ENCODE results near the gene P3R3URF. TPM values are rescaled to one million over a fixed set of nuclear protein-coding genes. Genes with fewer than 3 reads are reported as not detected.

Gene P3R3URF
- total RNA-seq, 1 experiment from 2014 or later, result not detected

DNA sequence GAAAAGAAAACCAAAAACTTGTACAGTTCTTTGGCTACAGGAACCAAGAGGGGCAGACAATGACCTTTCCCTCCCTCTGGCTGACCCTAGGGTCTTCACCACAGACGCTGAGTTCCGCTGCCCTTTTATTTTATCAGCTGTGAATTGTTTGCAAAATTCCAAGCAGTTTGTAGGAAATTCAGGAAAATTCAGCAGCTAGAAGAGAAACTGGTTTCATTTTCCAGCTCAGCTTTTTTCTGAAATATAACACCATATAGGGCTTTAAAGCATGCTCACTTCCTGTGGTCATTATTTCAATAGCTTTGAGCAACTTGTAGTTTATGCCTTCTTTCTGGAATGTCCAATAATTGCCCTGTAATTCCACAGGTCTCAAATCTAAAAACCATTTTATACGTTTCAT is 38.4 kb downstream of the P3R3URF start:
- POLR2A ChIA-PET, result no interaction called here
- intact Hi-C loops (cut with micrococcal nuclease), result no loop called here
- CTCF ChIA-PET, result no interaction called here
- ATAC-seq (no peak), DNase-seq (ENCODE audit: low read depth, low spot score) (no peak)
- H3K9ac ChIP-seq (ENCODE audit: low read length), result no peak overlapping the region
- no peak for TF ChIP-seq CEBPB (IDR thresholded peaks at IDR 0.05; ENCODE audit: low read depth)
- H3K27me3 ChIP-seq (ENCODE audit: insufficient read depth, low read length), result no peaks in the 10 kb centered on the region
- H3K79me2 ChIP-seq (ENCODE audit: insufficient read depth, low read length), result no peaks in the 10 kb centered on the region
- BruUV-seq (replicated peaks), result no TSS peak
- H3K36me3 ChIP-seq (ENCODE audit: control insufficient read depth in 1 of 2, insufficient read depth in 2 of 2, low read length in 2 of 2), result no peaks in the 10 kb centered on the region
- H3K4me1 ChIP-seq (ENCODE audit: control insufficient read depth in 1 of 2, insufficient read depth in 2 of 2, low read length in 2 of 2), result peaks cover 9 to 12% of the 10 kb centered on the region in 2 experiments; a peak in 3 of 4 replicates
- H3K9me3 ChIP-seq (ENCODE audit: control insufficient read depth in 1 of 2, insufficient read depth in 1 of 2, low read depth in 1 of 2, low read length in 2 of 2), result no peaks in the 10 kb centered on the region
- H4K20me1 ChIP-seq (ENCODE audit: insufficient read depth), result no peaks in the 10 kb centered on the region
- H3K27ac ChIP-seq (ENCODE audit: low read depth, low read length), result no peak overlapping the region
- no peaks in the 10 kb centered on the region for H3K9me2 ChIP-seq (ENCODE audit: insufficient read depth)
- H3K4me2 ChIP-seq (ENCODE audit: low read length), result no peak overlapping the region
- H3K4me3 ChIP-seq (replicated peaks in 1 of 2; ENCODE audit: low read depth in 1 of 2, low read length in 2 of 2), result no peak overlapping the region
- RAD21 ChIA-PET (ENCODE audit: low non-redundant PET in 1 of 2, low total read pairs in 2 of 2, uncharacterized antibody in 2 of 2, unreplicated experiment in 2 of 2), result no interaction called here
- H2AFZ ChIP-seq (ENCODE audit: low read depth, low read length, poor library complexity, severe bottlenecking), result no peak overlapping the region

DNA sequence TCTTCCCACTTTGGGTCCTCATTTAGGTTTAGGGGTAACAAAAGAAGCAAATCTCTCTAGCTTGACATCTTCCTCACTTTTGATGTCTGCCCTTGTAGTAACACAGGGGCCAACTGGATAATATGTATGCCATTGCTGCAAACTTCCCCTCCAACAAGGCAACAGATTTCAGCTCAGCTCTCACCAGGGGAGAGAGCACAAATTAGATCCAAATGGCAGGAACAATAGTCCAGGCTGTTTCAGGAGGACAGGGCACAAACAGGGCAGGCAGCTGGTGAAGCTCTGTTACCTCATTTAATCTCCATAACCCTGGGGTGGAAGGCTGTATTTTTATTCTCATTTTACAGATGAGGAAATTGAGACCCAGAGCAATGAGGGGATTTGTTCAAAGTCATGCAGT is 39.6 kb downstream of the P3R3URF start:
- Histone ChIP-seq H3K27ac (ENCODE audit: low read depth, low read length) (no peak overlapping the region), H3K4me3 (replicated peaks in 1 of 2; ENCODE audit: low read depth in 1 of 2, low read length in 2 of 2) (no peak overlapping the region), H3K27me3 (ENCODE audit: insufficient read depth, low read length) (no peaks in the 10 kb centered on the region), H4K20me1 (ENCODE audit: insufficient read depth) (no peaks in the 10 kb centered on the region), H3K36me3 (ENCODE audit: control insufficient read depth in 1 of 2, insufficient read depth in 2 of 2, low read length in 2 of 2) (no peaks in the 10 kb centered on the region), H3K9ac (ENCODE audit: low read length) (no peak overlapping the region), H2AFZ (ENCODE audit: low read depth, low read length, poor library complexity, severe bottlenecking) (no peak overlapping the region), H3K4me1 (ENCODE audit: control insufficient read depth in 1 of 2, insufficient read depth in 2 of 2, low read length in 2 of 2) (peaks cover 18 to 19% of the 10 kb centered on the region in 2 experiments), H3K79me2 (ENCODE audit: insufficient read depth, low read length) (no peaks in the 10 kb centered on the region), H3K4me2 (ENCODE audit: low read length) (no peak overlapping the region), H3K9me3 (ENCODE audit: control insufficient read depth in 1 of 2, insufficient read depth in 1 of 2, low read depth in 1 of 2, low read length in 2 of 2) (no peaks in the 10 kb centered on the region), H3K9me2 (ENCODE audit: insufficient read depth) (no peaks in the 10 kb centered on the region)
- POLR2A ChIA-PET, result no interaction called here
- DNase-seq (ENCODE audit: low read depth, low spot score), result no peak
- no peak for ATAC-seq
- RAD21 ChIA-PET (ENCODE audit: low non-redundant PET in 1 of 2, low total read pairs in 2 of 2, uncharacterized antibody in 2 of 2, unreplicated experiment in 2 of 2), result no interaction called here
- intact Hi-C loops (cut with micrococcal nuclease), result no loop called here
- BruUV-seq (replicated peaks), result no TSS peak
- CTCF ChIA-PET, result no interaction called here
- TF ChIP-seq POLR2AphosphoS5 (IDR thresholded peaks at IDR 0.05; ENCODE audit: low read depth, low read length) (no peak), ELF1 (IDR thresholded peaks at IDR 0.05; ENCODE audit: borderline replicate concordance, low read depth) (no peak)
